ENCODE data around the gene LYZL4.

DNA sequence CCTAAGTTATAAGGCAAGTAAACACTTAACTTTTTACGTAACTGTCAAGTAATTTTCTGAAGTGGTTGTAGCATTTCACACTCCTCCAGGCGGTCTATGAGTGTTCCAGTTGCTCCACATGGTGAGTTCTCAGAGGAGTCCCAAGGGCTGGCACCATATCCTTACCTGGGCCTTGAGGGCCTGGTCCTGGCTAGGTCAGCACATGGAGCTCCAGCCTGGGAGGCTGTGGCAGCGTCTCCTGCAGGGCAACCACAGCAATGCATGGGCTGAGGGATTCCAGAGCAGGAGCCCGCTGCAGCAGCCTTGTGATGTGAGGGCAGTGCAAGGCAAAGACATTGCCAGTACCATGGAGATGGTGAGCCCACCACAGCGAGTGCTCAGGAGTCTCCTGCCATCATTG lies 32.2 kb upstream of the LYZL4 start:
- TF ChIP-seq POLR2AphosphoS5 (IDR thresholded peaks at IDR 0.05) (no peak), EP300 (IDR thresholded peaks at IDR 0.05) (no peak)
- TF ChIP-seq, protein P1, sequence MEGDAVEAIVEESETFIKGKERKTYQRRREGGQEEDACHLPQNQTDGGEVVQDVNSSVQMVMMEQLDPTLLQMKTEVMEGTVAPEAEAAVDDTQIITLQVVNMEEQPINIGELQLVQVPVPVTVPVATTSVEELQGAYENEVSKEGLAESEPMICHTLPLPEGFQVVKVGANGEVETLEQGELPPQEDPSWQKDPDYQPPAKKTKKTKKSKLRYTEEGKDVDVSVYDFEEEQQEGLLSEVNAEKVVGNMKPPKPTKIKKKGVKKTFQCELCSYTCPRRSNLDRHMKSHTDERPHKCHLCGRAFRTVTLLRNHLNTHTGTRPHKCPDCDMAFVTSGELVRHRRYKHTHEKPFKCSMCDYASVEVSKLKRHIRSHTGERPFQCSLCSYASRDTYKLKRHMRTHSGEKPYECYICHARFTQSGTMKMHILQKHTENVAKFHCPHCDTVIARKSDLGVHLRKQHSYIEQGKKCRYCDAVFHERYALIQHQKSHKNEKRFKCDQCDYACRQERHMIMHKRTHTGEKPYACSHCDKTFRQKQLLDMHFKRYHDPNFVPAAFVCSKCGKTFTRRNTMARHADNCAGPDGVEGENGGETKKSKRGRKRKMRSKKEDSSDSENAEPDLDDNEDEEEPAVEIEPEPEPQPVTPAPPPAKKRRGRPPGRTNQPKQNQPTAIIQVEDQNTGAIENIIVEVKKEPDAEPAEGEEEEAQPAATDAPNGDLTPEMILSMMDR (IDR thresholded peaks at IDR 0.05) = no peak
